Hepatocyte (in vitro differentiated cells): ENCODE data around the gene ITSN1.

Experiments
- EZH2phosphoT487 ChIP-seq: fragments of 200-600 bp; sonication (generic); IDR thresholded peaks from one replicate; pipeline ENCODE4 v1.6.1; 2018; ENCODE audit warnings: antibody characterized with exemption, mild to moderate bottlenecking, low read depth, moderate library complexity; ENCODE audit not compliant: unreplicated experiment, severe bottlenecking
- TF ChIP-seq, protein P1 (sequence below): fragments of 200-600 bp; sonication (generic); IDR thresholded peaks from 2 replicates; pipeline ENCODE4 v1.5.1; 2016; ENCODE audit warnings: antibody characterized with exemption, mild to moderate bottlenecking; ENCODE audit not compliant: poor library complexity

DNA sequence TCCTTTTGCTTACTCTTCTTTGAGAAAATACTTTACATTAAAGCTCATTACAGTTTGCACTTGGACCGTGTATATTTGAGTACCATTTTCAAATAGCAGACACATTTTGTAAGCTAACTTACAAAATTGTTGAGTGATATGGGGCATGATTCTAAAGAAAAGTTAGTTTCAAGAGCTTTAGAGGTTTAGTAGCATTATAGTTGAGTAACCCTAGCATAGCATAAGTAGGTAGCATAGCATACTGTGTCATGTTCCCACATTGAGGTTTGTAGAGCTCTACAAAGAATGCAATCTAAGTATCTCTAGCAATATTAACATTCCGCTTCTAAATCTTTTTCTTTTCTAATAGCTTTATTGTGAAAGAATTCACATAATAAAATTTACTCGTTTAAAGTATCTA is 92.0 kb downstream of the ITSN1 start:
- TF ChIP-seq EZH2phosphoT487 = no peak
- TF ChIP-seq, protein P1, sequence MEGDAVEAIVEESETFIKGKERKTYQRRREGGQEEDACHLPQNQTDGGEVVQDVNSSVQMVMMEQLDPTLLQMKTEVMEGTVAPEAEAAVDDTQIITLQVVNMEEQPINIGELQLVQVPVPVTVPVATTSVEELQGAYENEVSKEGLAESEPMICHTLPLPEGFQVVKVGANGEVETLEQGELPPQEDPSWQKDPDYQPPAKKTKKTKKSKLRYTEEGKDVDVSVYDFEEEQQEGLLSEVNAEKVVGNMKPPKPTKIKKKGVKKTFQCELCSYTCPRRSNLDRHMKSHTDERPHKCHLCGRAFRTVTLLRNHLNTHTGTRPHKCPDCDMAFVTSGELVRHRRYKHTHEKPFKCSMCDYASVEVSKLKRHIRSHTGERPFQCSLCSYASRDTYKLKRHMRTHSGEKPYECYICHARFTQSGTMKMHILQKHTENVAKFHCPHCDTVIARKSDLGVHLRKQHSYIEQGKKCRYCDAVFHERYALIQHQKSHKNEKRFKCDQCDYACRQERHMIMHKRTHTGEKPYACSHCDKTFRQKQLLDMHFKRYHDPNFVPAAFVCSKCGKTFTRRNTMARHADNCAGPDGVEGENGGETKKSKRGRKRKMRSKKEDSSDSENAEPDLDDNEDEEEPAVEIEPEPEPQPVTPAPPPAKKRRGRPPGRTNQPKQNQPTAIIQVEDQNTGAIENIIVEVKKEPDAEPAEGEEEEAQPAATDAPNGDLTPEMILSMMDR = no peak
